Lower leg skin (tissue), 3 donors: ENCODE data around the gene MDGA2.

Source experiments
- POLR2A ChIP-seq, 2 donors: fragments of 450-650 bp; IDR thresholded peaks; one replicate each; pipeline ENCODE4 v1.6.1; 2016 to 2017; ENCODE audit warnings: antibody characterized with exemption in 2 of 2, mild to moderate bottlenecking in 1 of 2, moderate library complexity in 1 of 2
- TF ChIP-seq, protein P1 (sequence below), 3 donors: fragments of 450-650 bp; IDR thresholded peaks; one replicate each; pipeline ENCODE4 v1.5.1; 2016; ENCODE audit warnings: antibody characterized with exemption in 3 of 3, mild to moderate bottlenecking in 3 of 3, moderate library complexity in 2 of 3

DNA sequence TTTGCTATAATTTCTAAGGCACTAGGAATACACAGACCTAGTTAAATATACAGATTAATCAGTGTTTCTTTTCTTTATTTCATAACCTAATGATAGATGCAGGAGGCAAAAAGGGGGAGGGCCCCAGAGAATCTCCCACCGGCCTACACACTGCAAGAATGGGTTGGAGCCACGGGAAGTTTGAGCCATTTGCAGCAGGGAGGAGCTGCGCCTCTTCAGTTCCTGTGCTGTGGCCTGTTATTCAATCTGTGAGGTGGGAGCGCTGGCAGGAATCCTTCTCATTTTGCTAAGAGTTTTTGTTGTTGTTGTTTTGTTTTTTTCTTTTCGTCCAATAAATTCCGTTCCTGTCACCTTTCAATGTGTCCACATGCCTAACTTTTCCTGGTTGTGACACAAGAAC lies 772.6 kb downstream of the MDGA2 start:
- TF ChIP-seq, protein P1, sequence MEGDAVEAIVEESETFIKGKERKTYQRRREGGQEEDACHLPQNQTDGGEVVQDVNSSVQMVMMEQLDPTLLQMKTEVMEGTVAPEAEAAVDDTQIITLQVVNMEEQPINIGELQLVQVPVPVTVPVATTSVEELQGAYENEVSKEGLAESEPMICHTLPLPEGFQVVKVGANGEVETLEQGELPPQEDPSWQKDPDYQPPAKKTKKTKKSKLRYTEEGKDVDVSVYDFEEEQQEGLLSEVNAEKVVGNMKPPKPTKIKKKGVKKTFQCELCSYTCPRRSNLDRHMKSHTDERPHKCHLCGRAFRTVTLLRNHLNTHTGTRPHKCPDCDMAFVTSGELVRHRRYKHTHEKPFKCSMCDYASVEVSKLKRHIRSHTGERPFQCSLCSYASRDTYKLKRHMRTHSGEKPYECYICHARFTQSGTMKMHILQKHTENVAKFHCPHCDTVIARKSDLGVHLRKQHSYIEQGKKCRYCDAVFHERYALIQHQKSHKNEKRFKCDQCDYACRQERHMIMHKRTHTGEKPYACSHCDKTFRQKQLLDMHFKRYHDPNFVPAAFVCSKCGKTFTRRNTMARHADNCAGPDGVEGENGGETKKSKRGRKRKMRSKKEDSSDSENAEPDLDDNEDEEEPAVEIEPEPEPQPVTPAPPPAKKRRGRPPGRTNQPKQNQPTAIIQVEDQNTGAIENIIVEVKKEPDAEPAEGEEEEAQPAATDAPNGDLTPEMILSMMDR (IDR thresholded peaks at IDR 0.05) = no peak
- TF ChIP-seq POLR2A (IDR thresholded peaks at IDR 0.05) = no peak
